ENCODE results near the gene CAB39. TPM values are rescaled to one million over a fixed set of nuclear protein-coding genes. Genes with fewer than 3 reads are reported as not detected.
A peak's percentile ranks its signal among the peaks of the same experiment; 100 is the strongest.

CAB39 gene
- total RNA-seq, 2 donors from 2014 or later = 139 to 146 TPM

DNA sequence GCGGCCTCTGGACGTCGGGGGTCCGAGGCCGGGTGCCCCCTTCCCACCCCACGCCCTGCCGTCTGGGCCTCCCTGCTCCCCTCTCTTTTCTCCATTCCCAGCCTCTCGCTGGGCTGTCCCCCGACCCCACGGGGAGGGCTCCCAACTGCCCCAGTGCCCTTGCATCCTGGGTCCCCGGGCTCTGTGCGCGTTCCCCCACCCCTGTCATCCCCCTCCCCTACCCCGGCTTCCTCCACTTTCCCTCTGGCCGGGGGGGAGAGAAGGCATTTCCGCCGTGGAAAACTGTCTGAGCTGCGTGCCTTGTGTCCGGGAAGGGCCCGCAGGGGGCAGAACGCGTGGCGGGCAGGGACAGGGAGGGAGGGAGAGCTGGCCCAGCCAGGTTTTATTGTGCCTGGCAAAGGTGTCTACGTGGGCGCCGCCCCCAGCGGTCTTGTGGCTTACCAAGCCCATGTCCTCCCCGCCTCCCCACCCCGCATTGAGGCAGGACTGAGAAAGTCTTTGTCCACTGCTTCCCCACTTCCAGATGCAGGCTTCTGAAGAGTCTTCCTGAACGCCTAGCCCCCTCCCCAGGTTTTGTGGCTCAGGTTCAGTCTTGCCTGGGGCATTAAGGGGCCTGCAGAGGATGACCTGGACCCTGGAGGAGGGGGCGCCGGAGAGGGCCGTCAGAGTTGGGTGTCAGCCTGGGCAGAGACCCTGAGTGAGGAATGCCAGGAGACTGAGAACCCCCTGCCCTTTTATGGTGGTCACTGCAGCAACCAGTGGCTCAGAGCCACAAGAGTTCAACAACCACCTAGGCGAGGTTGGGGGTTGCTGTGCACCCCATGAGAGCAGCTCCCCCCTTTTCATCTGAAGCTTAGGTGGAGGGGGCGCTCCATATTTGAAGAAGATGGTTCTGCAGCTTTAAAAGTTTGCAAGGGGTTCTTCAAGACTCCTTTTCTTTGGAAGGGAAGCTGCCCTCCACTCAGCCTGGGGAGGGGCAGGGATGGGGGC lies 153.4 kb downstream of the CAB39 start:
- peaks cover 24 to 36% of the 10 kb centered on the region in 2 donors for H3K4me1 Mint-ChIP-seq (ENCODE audit: low read depth in 2 of 2)
- H3K27me3 Mint-ChIP-seq = peaks cover 33 to 43% of the 10 kb centered on the region in 2 donors
- H3K9me3 Mint-ChIP-seq = no peaks in the 10 kb centered on the region
- no peak overlapping the region for H3K27ac Mint-ChIP-seq
- no peaks in the 10 kb centered on the region for H3K36me3 Mint-ChIP-seq
- peak overlapping the region; percentile 90 for H3K4me3 Mint-ChIP-seq
- ATAC-seq = no peak
- DNase-seq (ENCODE audit: low spot score) = no peak

GRCh38 chr2:230866756-230867523 lies 154.3 kb downstream of the CAB39 start:
- H3K9me3 Mint-ChIP-seq = no peaks in the 10 kb centered on the region
- peak overlapping the region; percentile 38 for H3K4me3 Mint-ChIP-seq
- no peaks in the 10 kb centered on the region for H3K36me3 Mint-ChIP-seq
- H3K27me3 Mint-ChIP-seq = peaks cover 27 to 34% of the 10 kb centered on the region in 2 donors
- ATAC-seq (no peak), DNase-seq (ENCODE audit: low spot score) (no peak)
- H3K4me1 Mint-ChIP-seq (ENCODE audit: low read depth in 2 of 2) = peaks cover 17 to 29% of the 10 kb centered on the region in 2 donors
- H3K27ac Mint-ChIP-seq = no peak overlapping the region

DNA sequence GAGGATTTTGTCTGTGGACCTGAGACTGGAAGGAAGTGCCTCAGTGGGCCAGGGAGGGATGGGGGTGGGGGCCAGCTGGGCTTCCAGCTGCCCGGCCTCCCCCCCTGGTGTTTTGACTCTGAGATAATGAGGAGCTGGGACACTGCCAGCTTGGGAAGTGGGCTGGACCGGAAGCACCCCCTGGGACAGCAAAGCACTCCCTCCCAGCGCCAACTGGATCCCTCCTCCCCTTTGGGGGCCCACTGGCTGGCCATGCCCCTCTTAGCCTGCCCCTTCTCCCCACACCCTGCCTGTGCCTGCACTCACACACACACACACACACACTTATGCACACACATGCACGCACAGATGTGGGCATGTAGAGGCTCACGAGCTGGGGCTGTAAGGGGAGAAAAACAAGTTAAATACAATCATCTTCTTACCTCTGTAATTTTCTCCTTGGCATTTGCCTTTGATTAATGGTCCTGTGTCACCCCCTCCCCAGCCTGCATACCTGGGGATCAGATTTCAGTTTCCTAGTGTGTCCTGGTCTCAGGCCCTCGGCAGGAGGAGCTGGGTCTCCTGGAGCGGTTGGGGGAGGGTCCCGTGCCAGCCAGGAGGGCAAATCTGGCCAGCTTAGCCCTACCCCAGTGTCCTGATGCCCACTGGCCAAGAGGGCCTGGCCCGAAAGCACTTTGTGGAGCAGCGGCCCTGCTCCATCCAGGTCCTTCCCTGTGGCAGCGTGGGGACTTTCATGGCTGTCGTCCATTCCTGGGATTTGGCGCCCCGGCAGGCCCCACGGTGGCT lies 155.7 kb downstream of the CAB39 start:
- no peak for DNase-seq (ENCODE audit: low spot score)
- no peaks in the 10 kb centered on the region for H3K36me3 Mint-ChIP-seq
- peaks cover 26 to 33% of the 10 kb centered on the region in 2 donors for H3K27me3 Mint-ChIP-seq
- no peaks in the 10 kb centered on the region for H3K9me3 Mint-ChIP-seq
- H3K4me1 Mint-ChIP-seq (ENCODE audit: low read depth in 2 of 2) = peaks cover 17 to 27% of the 10 kb centered on the region in 2 donors
- no peak overlapping the region for H3K27ac Mint-ChIP-seq
- no peak overlapping the region for H3K4me3 Mint-ChIP-seq
- no peak for ATAC-seq

DNA sequence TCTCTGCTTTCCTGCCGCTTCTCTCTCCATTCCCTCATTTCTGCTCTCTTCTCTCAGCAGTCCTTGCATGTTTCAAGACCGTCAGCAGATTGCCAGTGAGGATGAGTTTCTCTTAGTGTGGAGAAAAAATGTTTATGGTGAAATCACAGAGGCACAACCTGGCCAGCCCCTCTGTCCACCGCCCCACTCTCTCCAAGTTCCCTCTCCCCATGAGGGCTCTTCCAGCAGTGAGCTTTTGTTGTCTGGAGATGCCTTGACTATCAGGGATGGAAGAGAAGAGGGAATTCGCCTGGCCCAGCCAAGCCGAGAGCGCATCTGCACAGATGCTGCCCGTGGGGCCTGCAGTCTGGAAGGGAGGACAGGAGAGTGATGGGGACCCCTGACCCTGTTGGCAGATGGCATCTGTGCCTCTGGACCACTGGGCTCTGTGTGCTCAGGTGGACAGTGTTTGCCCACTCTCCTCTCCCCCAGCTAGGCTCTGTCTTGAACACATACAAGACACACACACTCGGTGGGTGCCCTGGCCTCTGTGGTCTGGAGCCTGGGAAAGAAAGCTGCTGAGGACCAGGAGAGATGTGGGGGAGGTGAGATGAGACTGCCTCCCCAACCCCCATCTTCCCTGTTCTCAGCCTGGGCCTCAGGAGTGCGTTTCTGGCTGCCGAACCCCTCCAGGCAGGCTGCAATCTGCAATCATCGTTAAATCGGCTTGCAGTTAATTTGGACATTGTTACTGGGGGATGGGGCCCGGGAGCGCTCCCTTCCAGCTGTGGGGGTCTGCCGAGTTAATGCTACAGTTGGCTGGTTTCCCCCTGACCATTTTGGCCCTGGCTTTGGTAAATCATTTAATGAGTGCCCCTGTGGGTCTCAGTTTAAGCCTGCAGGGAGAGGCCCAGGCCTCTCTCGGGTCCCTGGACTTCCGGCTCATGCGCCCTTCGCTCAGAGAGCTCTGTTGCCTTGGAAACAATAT lies 156.6 kb downstream of the CAB39 start:
- no peaks in the 10 kb centered on the region for H3K36me3 Mint-ChIP-seq
- H3K4me3 Mint-ChIP-seq = peak overlapping the region; percentile 8
- no peaks in the 10 kb centered on the region for H3K9me3 Mint-ChIP-seq
- no peak for ATAC-seq
- peak overlapping the region in 1 of 2 donors; percentile 41 for H3K27ac Mint-ChIP-seq
- peaks cover 23 to 25% of the 10 kb centered on the region in 2 donors for H3K27me3 Mint-ChIP-seq
- H3K4me1 Mint-ChIP-seq (ENCODE audit: low read depth in 2 of 2) = peaks cover 10 to 21% of the 10 kb centered on the region in 2 donors
- no peak for DNase-seq (ENCODE audit: low spot score)

- H3K4me1 Mint-ChIP-seq (ENCODE audit: low read depth in 2 of 2) = peaks cover 5 to 14% of the 10 kb centered on the region in 2 donors
- no peak overlapping the region for H3K4me3 Mint-ChIP-seq
- peak overlapping the region in 1 of 2 donors; percentile 41 for H3K27ac Mint-ChIP-seq
- DNase-seq (ENCODE audit: low spot score) = no peak
- no peaks in the 10 kb centered on the region for H3K9me3 Mint-ChIP-seq
- peaks cover 19 to 24% of the 10 kb centered on the region in 2 donors for H3K27me3 Mint-ChIP-seq
- ATAC-seq = no peak
- H3K36me3 Mint-ChIP-seq = no peaks in the 10 kb centered on the region
Observed at GRCh38 chr2:230869914-230870543, 157.4 kb downstream of the CAB39 start.

Other genes starting within 250 kb of the CAB39 start
- 10 to 100 TPM in 1 of 2 donors, 1 to 10 TPM in 1; 2.7 to 21.7 TPM for gene ITM2C, start 152.1 kb downstream of the CAB39 start, total RNA-seq
- 1 to 10 TPM in 1 of 2 donors, under 1 TPM in 1; 0.26 to 5.5 TPM for gene GPR55, start 212.4 kb downstream of the CAB39 start, total RNA-seq

Data from natural killer cell treated with Interleukin-12 subunit alpha and Interleukin-12 subunit beta and Interleukin-15 and Interleukin-18, amount 100 ng/mL, for 72 hours (primary cell).